Retinal pigment epithelial cell (primary cell): ENCODE results near the gene STX7.

Source experiments
- DNase-seq: peaks from one replicate; pipeline ENCODE4 v3.0.0-alpha.2; 2010; ENCODE audit warnings: low read depth
- H3K4me3 ChIP-seq: 2 replicates; pipeline ENCODE4 v1.5.1; 2011; ENCODE audit warnings: mild to moderate bottlenecking, low read length, control low read depth, moderate library complexity
- CTCF ChIP-seq: conservative IDR thresholded peaks from 2 replicates; pipeline ENCODE4 v1.5.1; 2011; ENCODE audit warnings: low read depth, low read length, control low read depth, inconsistent platforms

Gene STX7

DNA sequence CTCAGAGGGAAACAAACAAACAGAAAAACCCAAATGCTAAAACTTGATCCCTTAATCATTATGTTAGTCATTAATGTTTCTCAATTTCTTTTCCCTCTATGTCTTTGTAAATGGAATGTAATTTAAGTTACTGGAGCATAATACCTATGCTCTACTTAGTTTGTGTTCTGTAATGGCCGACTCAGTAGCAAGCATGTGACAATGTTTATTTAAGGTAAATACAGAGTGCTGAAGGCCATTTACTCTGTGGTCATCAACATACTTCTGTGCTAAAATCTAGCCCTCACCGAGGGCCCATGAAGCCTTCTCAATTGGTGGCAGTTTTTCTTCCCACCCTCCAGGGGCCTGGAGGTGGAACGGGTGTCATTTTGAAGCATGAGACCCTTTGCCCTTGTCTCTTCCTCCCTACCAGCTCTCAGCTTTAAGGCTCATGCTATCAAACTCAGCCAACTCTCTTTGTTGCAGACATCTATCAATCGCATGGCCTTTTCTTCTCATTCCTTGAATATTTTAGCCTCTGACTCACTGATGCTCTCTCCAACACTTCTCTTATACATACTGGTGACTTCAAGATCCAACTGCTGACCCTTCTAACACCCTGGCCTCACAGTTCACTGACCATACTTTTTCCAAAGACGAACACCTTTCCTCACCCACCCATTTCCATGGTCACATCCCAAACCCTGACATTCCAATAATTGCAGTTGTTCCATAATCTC is 48.2 kb downstream of the STX7 start:
- TF ChIP-seq CTCF = no peak
- no peak for DNase-seq
- no peak overlapping the region for H3K4me3 ChIP-seq

- no peak for DNase-seq
- H3K4me3 ChIP-seq = no peak overlapping the region
- no peak for TF ChIP-seq CTCF
Measured at GRCh38 chr6:132461958-132462357, 51.0 kb downstream of the STX7 start.

DNA sequence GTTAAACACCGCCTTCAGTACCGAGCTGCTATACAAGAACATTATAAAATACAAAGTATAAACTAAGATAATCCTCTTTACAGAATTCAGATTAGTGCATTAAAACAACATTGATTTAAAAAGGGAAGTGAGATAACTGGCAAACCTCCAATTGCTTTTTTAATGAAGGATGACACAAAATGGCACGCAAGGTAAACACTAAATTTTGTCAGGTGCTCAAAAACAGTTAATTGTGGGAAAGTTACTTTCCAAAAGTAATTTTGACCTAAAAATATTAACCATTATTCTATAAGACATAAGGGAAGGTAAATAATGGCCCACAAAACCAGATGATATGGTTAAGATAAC is 53.3 kb downstream of the STX7 start:
- H3K4me3 ChIP-seq = no peak overlapping the region
- no peak for DNase-seq
- TF ChIP-seq CTCF = no peak

GRCh38 chr6:132458887-132459604 is 53.9 kb downstream of the STX7 start:
- TF ChIP-seq CTCF = no peak
- H3K4me3 ChIP-seq = no peak overlapping the region
- no peak for DNase-seq

DNA sequence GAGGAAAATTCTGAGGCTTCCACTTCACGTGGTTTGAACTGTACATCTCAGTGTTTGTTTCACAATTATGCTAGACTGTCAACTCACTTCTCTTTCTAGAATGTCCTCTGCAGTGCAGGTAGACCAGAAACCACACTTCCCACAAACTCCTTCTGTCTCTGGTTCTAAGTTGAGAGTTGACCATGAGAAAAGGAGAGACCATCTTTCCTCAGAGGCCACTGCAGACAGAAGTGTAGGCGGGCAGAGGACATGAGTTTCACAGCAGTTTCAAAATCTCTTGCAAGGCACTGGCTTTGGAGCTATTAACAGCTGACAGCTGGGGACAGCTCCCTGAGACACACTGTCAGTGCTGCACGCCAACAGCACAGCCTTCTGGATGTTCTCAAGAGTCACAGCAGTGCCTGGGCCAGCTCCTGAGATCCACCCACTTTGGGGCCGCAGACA is 56.2 kb downstream of the STX7 start:
- no peak for DNase-seq
- no peak overlapping the region for H3K4me3 ChIP-seq
- no peak for TF ChIP-seq CTCF

GRCh38 chr6:132446855-132447241 is 66.1 kb downstream of the STX7 start:
- no peak for TF ChIP-seq CTCF
- no peak for DNase-seq
- H3K4me3 ChIP-seq = no peak overlapping the region
